ENCODE results near the gene C19orf12.

Gene C19orf12

DNA sequence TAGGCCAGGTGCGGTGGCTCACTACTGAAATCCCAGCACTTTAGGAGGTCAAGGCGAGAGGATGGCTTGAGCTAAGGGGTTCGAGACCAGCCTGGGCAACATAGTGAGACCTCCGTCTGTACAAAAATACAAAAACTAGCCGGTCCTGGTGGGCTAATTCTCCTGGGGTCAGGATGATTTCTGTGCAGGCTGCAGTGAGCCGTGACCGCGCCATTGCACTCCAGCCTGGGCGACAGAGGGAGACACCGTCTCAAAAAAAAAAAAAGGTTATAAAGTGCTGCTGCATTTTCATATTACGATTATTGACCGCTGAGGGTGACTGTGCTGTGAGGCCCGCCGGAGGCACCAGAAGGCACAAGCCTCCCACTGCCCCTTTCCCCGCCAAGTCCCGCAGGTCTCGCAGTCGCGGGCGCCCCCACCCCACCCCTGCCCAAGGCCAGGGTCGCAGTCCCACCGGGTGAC lies 50.3 kb downstream of the C19orf12 start:
- no peak for DNase-seq (ENCODE audit: low read depth in 1 of 2, low spot score in 1 of 2)

GRCh38 chr19:29663861-29664752 lies 51.0 kb downstream of the C19orf12 start:
- no peak for DNase-seq (ENCODE audit: low read depth in 1 of 2, low spot score in 1 of 2)

DNA sequence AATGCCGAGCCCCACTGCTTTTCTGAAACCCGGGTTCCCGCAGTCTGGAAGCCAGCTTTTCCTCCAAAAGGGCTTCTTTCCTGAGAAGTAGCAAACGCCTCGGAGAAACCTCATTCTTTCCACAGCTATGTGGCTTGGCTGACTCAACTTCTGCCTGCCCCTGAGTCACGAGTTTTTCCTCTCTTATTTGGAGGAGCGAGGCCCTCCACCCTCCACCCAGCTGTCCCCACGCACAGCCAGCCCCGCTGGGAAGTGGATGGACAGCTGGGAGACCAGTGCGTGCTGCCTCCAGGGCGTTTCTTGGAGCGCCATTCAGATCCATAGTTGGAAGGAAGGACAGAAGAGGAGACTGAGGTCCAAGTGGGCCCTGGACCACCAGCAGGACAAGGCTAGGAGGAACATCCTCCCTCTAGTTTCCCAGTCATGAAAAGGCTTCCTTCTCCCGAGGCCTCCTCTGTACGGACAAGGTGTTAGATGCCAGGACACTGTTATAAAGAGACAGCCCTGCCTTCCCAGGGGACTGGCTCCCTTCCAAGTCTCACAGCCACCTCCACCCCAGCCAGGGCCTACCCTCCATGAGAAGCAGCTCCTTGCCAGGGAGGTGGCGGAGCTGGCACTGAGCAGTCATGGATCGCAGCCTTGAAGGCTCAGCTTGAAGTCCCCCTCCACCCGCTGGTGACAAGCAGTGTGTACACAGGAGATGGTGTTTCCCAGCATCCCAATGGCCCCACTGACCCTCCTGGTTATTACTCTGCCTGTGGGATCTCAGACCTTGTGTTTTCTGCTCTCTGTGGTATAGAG lies 52.3 kb downstream of the C19orf12 start:
- DNase-seq (ENCODE audit: low read depth in 1 of 2, low spot score in 1 of 2): no peak

DNA sequence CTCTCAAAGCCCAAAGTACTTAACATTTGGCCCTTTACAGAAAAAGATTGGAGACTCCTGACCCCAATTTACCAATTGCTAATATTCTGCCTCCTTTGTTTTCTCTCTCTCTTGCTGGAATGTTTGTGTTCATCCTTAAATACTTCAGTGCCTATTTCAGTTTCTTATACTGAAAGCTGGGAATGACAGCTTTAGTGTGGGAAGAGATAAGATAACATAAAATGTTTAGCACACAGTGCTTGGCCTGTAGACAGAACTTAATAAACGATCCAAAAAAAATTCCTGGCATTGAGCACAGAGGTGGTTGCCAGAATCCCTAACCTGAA lies 52.8 kb downstream of the C19orf12 start:
- no peak for DNase-seq (ENCODE audit: low read depth in 1 of 2, low spot score in 1 of 2)

DNA sequence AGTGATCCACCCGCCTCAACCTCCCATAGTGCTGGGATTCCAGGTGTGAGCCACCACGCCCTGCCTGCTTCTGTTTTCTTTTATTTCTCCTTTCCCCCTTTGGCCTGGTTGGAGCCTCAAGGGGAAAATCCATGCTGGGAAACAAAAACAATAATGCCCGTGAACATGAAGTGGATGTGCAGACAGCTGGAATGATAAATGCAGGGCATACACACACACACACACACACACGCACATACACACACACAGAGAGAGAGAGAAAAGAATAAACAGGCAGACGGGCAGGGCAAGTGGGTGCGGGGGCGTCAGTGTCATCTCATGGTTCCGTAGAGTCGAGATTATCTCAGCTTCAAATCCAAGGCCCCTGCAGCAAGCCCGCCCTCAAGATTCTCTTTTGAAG lies 54.2 kb downstream of the C19orf12 start:
- DNase-seq (ENCODE audit: low read depth in 1 of 2, low spot score in 1 of 2): no peak

GRCh38 chr19:29658221-29658991 lies 56.7 kb downstream of the C19orf12 start:
- DNase-seq (ENCODE audit: low read depth in 1 of 2, low spot score in 1 of 2): no peak

- DNase-seq (ENCODE audit: low read depth in 1 of 2, low spot score in 1 of 2): no peak
Measured at GRCh38 chr19:29655648-29656335, 59.3 kb downstream of the C19orf12 start.

DNA sequence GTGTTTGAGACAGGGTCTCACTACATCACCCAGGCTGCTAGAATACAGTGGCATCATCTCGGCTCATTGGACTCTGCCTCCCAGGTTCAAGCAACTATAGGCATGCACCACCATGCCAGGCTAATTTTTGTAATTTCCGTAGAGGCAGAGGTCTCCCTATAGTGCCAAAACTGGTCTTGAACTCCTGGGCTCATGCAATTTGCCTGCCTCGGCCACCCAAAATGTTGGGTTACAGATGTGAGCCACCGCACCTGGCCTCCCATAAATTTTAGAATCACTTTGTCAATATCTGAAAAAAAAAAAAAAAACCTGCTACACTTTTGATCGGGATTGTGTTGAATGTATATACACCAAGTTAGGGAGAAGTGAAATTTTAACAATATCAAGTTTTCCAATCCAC lies 61.7 kb downstream of the C19orf12 start:
- DNase-seq (ENCODE audit: low read depth in 1 of 2, low spot score in 1 of 2): no peak

DNA sequence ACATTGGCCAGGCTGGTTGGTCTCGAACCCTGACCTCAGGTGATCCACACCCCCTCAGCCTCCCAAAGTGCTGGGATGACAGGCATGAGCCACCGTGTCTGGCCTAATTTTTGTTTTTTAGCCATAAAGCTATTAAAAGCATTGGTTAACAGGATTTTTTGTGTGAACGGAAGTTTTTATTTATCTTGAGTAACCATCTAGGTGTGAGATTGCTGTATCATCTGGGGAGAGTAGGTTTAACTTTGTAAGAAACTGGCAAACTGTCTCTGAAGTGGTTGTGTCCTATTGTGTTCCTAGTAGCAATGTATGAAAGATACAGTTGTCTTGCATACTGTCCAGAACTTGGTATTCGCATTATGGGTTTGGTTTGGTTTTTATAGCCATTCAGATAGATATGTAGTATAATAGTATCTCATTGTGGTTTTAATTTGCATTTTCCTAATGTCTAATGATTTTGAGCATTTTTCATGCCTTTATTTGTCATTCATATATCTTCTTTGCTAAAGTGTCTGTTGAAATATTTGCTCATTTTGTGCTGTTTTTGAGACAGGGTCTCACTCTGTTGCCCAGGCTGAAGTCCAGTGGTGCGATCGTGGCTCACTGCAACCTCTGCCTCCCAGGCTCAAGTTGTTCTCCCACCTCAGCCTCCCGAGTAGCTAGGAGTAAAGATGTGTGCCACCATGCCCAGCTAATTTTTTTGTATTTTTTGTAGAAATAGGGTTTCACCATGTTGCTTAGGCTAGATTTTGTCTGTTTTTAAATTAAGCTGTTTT lies 63.3 kb downstream of the C19orf12 start:
- no peak for DNase-seq (ENCODE audit: low read depth in 1 of 2, low spot score in 1 of 2)

- no peak for DNase-seq (ENCODE audit: low read depth in 1 of 2, low spot score in 1 of 2)
Measured at GRCh38 chr19:29650772-29651387, 64.2 kb downstream of the C19orf12 start.

Data from activated CD4-positive, alpha-beta T cell treated with anti-CD3 and anti-CD28 coated beads, Interleukin-2, amount 50 U/mL, for 24 hours (primary cell).